MM.1S (cell line): ENCODE data around the gene TDRD7.

Experiments
- DNase-seq: peaks from one replicate; pipeline ENCODE4 v3.0.0-alpha.2; 2015
- H2AFZ ChIP-seq: fragments of 300-600 bp; sonication (generic); 2 replicates; pipeline ENCODE4 v1.6.0; 2016; ENCODE audit warnings: antibody characterized with exemption, low read length
- H3F3A ChIP-seq: fragments of 300-600 bp; sonication (generic); 2 replicates; pipeline ENCODE4 v1.6.1; 2016; ENCODE audit warnings: mild to moderate bottlenecking, antibody characterized with exemption, low read length, moderate library complexity, mixed read lengths; ENCODE audit not compliant: insufficient read depth
- H3K27ac ChIP-seq: fragments of 300-600 bp; sonication (generic); 2 replicates; pipeline ENCODE4 v1.5.1; 2016; ENCODE audit warnings: mild to moderate bottlenecking, low read length
- H3K27me3 ChIP-seq: fragments of 300-600 bp; sonication (generic); replicated peaks from 2 replicates; pipeline ENCODE4 v1.6.0; 2016; ENCODE audit warnings: low read length; ENCODE audit not compliant: insufficient read depth
- H3K36me3 ChIP-seq: fragments of 300-600 bp; sonication (generic); replicated peaks from 2 replicates; pipeline ENCODE4 v1.6.1; 2016; ENCODE audit warnings: mild to moderate bottlenecking, low read length, mixed read lengths; ENCODE audit not compliant: insufficient read depth
- H3K4me1 ChIP-seq: fragments of 300-600 bp; sonication (generic); 2 replicates; pipeline ENCODE4 v1.6.1; 2016; ENCODE audit warnings: low read length, mixed read lengths
- H3K4me2 ChIP-seq: fragments of 300-600 bp; sonication (generic); 2 replicates; pipeline ENCODE4 v1.6.0; 2016; ENCODE audit warnings: low read depth, low read length
- H3K4me3 ChIP-seq: fragments of 300-600 bp; sonication (generic); 2 replicates; pipeline ENCODE4 v1.5.1; 2016; ENCODE audit warnings: low read length, mixed read lengths
- H3K79me2 ChIP-seq: fragments of 300-600 bp; sonication (generic); 2 replicates; pipeline ENCODE4 v1.6.1; 2016; ENCODE audit warnings: mixed run types, low read length, mixed read lengths
- H3K9ac ChIP-seq: fragments of 300-600 bp; sonication (generic); 2 replicates; pipeline ENCODE4 v1.6.1; 2016; ENCODE audit warnings: low read length, mixed read lengths
- H3K9me2 ChIP-seq: fragments of 300-600 bp; sonication (generic); replicated peaks from 2 replicates; pipeline ENCODE4 v1.6.1; 2016; ENCODE audit warnings: mild to moderate bottlenecking, low read length, mixed read lengths; ENCODE audit not compliant: insufficient read depth
- H3K9me3 ChIP-seq: fragments of 300-600 bp; sonication (generic); replicated peaks from 2 replicates; pipeline ENCODE4 v1.6.1; 2016; ENCODE audit warnings: mild to moderate bottlenecking, low read length, mixed read lengths; ENCODE audit not compliant: insufficient read depth
- H4K20me1 ChIP-seq: fragments of 300-600 bp; sonication (generic); 2 replicates; pipeline ENCODE4 v1.6.1; 2016; ENCODE audit warnings: mild to moderate bottlenecking, low read length, moderate library complexity, mixed read lengths; ENCODE audit not compliant: insufficient read depth
- EZH2 ChIP-seq: fragments of 300-600 bp; sonication (generic); optimal IDR thresholded peaks from 2 replicates; pipeline ENCODE3; 2017; ENCODE audit warnings: low read depth, mild to moderate bottlenecking, antibody characterized with exemption, low read length, mixed read lengths
- EZH2phosphoT487 ChIP-seq: fragments of 300-600 bp; sonication (generic); IDR thresholded peaks from 2 replicates; pipeline ENCODE4 v1.6.1; 2018; ENCODE audit warnings: antibody characterized with exemption, low read length
- TF ChIP-seq, protein P1 (sequence below): fragments of 300-600 bp; sonication (generic); IDR thresholded peaks from 2 replicates; pipeline ENCODE4 v1.5.1; 2016; ENCODE audit warnings: antibody characterized with exemption, low read length, mixed read lengths

The TDRD7 gene

DNA sequence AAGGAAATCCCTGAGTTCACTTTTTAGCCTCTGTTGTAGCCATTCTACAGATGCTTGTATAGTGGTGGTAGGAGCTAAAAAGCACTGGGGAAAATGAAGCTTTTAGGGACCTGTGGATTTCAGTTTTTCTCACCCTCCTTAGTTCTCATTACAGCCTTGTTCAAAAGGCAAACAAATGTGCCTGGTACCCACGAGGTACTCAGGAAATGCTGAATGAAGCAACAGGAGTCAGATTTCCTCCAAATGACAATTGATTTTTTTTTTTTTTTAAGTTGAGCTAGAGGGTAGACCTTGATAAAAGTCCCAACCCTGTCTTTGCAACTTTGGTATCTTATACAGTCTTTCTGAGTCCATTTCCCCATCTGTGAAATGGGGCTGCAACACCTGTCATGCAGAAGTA is 68.3 kb downstream of the TDRD7 start:
- H2AFZ ChIP-seq, result no peak overlapping the region
- no peaks in the 10 kb centered on the region for H4K20me1 ChIP-seq
- no peaks in the 10 kb centered on the region for H3K27me3 ChIP-seq
- no peaks in the 10 kb centered on the region for H3K79me2 ChIP-seq
- no peaks in the 10 kb centered on the region for H3F3A ChIP-seq
- no peak overlapping the region for H3K9ac ChIP-seq
- H3K27ac ChIP-seq, result no peak overlapping the region
- no peaks in the 10 kb centered on the region for H3K4me1 ChIP-seq
- TF ChIP-seq EZH2 (no peak), EZH2phosphoT487 (no peak)
- TF ChIP-seq, protein P1, sequence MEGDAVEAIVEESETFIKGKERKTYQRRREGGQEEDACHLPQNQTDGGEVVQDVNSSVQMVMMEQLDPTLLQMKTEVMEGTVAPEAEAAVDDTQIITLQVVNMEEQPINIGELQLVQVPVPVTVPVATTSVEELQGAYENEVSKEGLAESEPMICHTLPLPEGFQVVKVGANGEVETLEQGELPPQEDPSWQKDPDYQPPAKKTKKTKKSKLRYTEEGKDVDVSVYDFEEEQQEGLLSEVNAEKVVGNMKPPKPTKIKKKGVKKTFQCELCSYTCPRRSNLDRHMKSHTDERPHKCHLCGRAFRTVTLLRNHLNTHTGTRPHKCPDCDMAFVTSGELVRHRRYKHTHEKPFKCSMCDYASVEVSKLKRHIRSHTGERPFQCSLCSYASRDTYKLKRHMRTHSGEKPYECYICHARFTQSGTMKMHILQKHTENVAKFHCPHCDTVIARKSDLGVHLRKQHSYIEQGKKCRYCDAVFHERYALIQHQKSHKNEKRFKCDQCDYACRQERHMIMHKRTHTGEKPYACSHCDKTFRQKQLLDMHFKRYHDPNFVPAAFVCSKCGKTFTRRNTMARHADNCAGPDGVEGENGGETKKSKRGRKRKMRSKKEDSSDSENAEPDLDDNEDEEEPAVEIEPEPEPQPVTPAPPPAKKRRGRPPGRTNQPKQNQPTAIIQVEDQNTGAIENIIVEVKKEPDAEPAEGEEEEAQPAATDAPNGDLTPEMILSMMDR, result no peak
- no peak overlapping the region for H3K4me2 ChIP-seq
- DNase-seq, result no peak
- H3K4me3 ChIP-seq, result no peak overlapping the region
- H3K9me3 ChIP-seq, result no peaks in the 10 kb centered on the region
- no peaks in the 10 kb centered on the region for H3K36me3 ChIP-seq
- H3K9me2 ChIP-seq, result no peaks in the 10 kb centered on the region

DNA sequence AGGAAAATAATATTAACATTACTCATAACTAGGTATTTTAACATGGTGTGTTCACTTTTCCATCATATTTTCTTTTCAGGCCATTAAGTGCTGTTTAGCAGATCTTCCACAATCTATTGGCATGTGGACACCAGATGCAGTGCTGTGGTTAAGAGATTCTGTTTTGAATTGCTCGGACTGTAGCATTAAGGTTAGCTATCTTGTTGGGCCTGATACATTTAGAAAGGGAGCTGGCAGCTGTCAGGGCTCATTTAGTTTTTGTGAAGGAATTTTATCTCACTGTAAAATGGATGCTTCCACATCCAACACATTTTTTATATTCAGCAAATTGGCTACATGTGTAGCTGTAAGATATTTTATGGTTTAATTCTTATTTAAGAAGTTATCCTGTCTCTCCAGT is 68.9 kb downstream of the TDRD7 start:
- no peaks in the 10 kb centered on the region for H3K9me3 ChIP-seq
- H3K9ac ChIP-seq, result no peak overlapping the region
- no peak overlapping the region for H3K4me3 ChIP-seq
- no peak overlapping the region for H2AFZ ChIP-seq
- H3F3A ChIP-seq, result no peaks in the 10 kb centered on the region
- H3K36me3 ChIP-seq, result no peaks in the 10 kb centered on the region
- H3K4me1 ChIP-seq, result no peaks in the 10 kb centered on the region
- no peaks in the 10 kb centered on the region for H3K27me3 ChIP-seq
- H3K27ac ChIP-seq, result no peak overlapping the region
- no peaks in the 10 kb centered on the region for H3K9me2 ChIP-seq
- no peak for DNase-seq
- H3K4me2 ChIP-seq, result no peak overlapping the region
- no peaks in the 10 kb centered on the region for H3K79me2 ChIP-seq
- H4K20me1 ChIP-seq, result no peaks in the 10 kb centered on the region
- TF ChIP-seq EZH2phosphoT487 (no peak), EZH2 (no peak)
- TF ChIP-seq, protein P1, result no peak

DNA sequence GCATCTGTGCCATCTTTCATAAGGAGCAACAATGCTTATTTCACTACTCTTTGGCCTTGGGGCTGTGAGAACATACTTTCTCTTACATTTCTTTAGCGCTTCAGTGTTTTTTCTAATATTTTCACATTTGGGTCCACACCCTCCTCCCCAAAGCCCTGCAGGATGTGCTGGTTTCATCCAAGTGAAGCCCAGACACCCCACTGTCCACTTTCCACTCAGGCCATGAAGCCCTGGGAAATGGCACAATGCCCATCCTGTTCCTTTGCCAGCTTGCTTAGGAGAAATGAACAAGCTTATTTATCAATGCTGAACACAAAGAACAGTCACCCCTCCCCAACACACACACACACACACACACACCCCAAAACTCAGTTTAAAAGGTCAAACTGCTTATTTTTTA is 72.2 kb downstream of the TDRD7 start:
- Histone ChIP-seq H3K4me2 (no peak overlapping the region), H3K79me2 (no peaks in the 10 kb centered on the region), H2AFZ (no peak overlapping the region), H3K36me3 (no peaks in the 10 kb centered on the region), H3K9me3 (no peaks in the 10 kb centered on the region), H4K20me1 (no peaks in the 10 kb centered on the region), H3K9ac (no peak overlapping the region), H3K9me2 (no peaks in the 10 kb centered on the region), H3K4me3 (no peak overlapping the region), H3K4me1 (no peaks in the 10 kb centered on the region), H3K27me3 (no peaks in the 10 kb centered on the region), H3K27ac (no peak overlapping the region), H3F3A (no peaks in the 10 kb centered on the region)
- DNase-seq, result no peak
- TF ChIP-seq EZH2, result no peak
- TF ChIP-seq EZH2phosphoT487, result no peak
- TF ChIP-seq, protein P1, result no peak

DNA sequence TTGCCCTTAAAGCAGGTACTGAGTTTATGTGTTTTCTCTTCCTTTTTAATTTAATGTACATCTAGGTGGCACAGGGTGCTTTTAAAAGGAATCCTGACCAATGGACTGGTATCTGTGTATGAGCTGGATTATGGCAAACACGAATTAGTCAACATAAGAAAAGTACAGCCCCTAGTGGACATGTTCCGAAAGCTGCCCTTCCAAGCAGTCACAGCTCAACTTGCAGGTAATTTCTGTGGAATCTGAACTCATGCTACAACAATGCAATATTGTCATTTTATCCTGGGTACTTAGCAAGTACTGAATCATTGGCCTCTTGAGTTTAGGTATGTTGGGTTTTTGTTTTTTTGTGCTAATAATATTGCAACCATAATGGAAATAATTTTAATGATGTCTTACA is 75.2 kb downstream of the TDRD7 start:
- Histone ChIP-seq H3K36me3 (no peaks in the 10 kb centered on the region), H3K4me2 (no peak overlapping the region), H3K27ac (no peak overlapping the region), H3K27me3 (no peaks in the 10 kb centered on the region), H4K20me1 (no peaks in the 10 kb centered on the region), H3K9ac (no peak overlapping the region), H3K9me2 (no peaks in the 10 kb centered on the region), H3K4me1 (no peaks in the 10 kb centered on the region), H3K79me2 (no peaks in the 10 kb centered on the region), H3K4me3 (no peak overlapping the region), H3F3A (no peaks in the 10 kb centered on the region), H2AFZ (no peak overlapping the region), H3K9me3 (no peaks in the 10 kb centered on the region)
- TF ChIP-seq, protein P1, result peak; percentile 27
- TF ChIP-seq EZH2, result no peak
- DNase-seq, result no peak
